HEK293 (cell line): ENCODE data around the gene METTL26.

ENCODE experiments used
- EGR2 ChIP-seq: fragments of 450-650 bp; formaldehyde crosslinking; IDR thresholded peaks from 2 replicates; pipeline ENCODE4 v1.5.1; 2016; ENCODE audit warnings: low read depth, missing biosample characterization, missing genetic modification characterization
- GLI2 ChIP-seq: fragments of 450-650 bp; formaldehyde crosslinking; IDR thresholded peaks from 2 replicates; pipeline ENCODE4; 2017; ENCODE audit warnings: missing biosample characterization, missing genetic modification characterization, low read depth, borderline replicate concordance
- IKZF3 ChIP-seq: fragments of 450-650 bp; IDR thresholded peaks from 2 replicates; pipeline ENCODE4 v1.5.0; 2018; ENCODE audit warnings: missing biosample characterization, mild to moderate bottlenecking, missing genetic modification characterization, moderate library complexity
- KLF7 ChIP-seq: fragments of 450-650 bp; formaldehyde crosslinking; IDR thresholded peaks from 2 replicates; pipeline ENCODE4 v1.5.1; 2016; ENCODE audit warnings: missing biosample characterization, missing genetic modification characterization, borderline replicate concordance
- MZF1 ChIP-seq: fragments of 450-650 bp; formaldehyde crosslinking; IDR thresholded peaks from 2 replicates; pipeline ENCODE4 v1.5.1; 2017; ENCODE audit warnings: missing biosample characterization, missing genetic modification characterization, borderline replicate concordance
- PBX3 ChIP-seq: sonication (generic); formaldehyde crosslinking; IDR thresholded peaks from 2 replicates; pipeline ENCODE4 v1.8.1; 2022; ENCODE audit warnings: mild to moderate bottlenecking, moderate library complexity, missing genetic modification reagents
- PRDM1 ChIP-seq: fragments of 450-650 bp; formaldehyde crosslinking; IDR thresholded peaks from 2 replicates; pipeline ENCODE4; 2016; ENCODE audit warnings: missing biosample characterization, missing genetic modification characterization
- REST ChIP-seq: fragments of 450-650 bp; formaldehyde crosslinking; IDR thresholded peaks from 2 replicates; pipeline ENCODE4 v1.5.1; 2016; ENCODE audit warnings: missing biosample characterization, missing genetic modification characterization
- TRIM28 ChIP-seq: IDR thresholded peaks from 2 replicates; pipeline ENCODE4 v1.6.1; 2011; ENCODE audit warnings: low read length, control low read depth, borderline replicate concordance
- WT1 ChIP-seq: fragments of 450-650 bp; formaldehyde crosslinking; IDR thresholded peaks from 2 replicates; pipeline ENCODE4 v1.5.1; 2016; ENCODE audit warnings: missing biosample characterization, missing genetic modification characterization
- ZBTB11 ChIP-seq: fragments of 450-650 bp; formaldehyde crosslinking; conservative IDR thresholded peaks from 2 replicates; pipeline ENCODE4 v1.5.1; 2016; ENCODE audit warnings: low read depth, missing biosample characterization, missing genetic modification characterization
- ZFP3 ChIP-seq: fragments of 450-650 bp; formaldehyde crosslinking; IDR thresholded peaks from 2 replicates; pipeline ENCODE4 v1.5.1; 2016; ENCODE audit warnings: low read depth, missing biosample characterization, missing genetic modification characterization
- ZNF157 ChIP-seq: fragments of 450-650 bp; formaldehyde crosslinking; IDR thresholded peaks from 2 replicates; pipeline ENCODE4 v1.5.1; 2016; ENCODE audit warnings: missing biosample characterization, missing genetic modification characterization
- ZNF18 ChIP-seq: fragments of 450-650 bp; formaldehyde crosslinking; IDR thresholded peaks from 2 replicates; pipeline ENCODE4 v1.5.1; 2016; ENCODE audit warnings: missing biosample characterization, missing genetic modification characterization
- ZNF214 ChIP-seq: fragments of 450-650 bp; formaldehyde crosslinking; IDR thresholded peaks from 2 replicates; pipeline ENCODE4 v1.5.1; 2017; ENCODE audit warnings: missing biosample characterization, mild to moderate bottlenecking, missing genetic modification characterization, borderline replicate concordance
- ZNF266 ChIP-seq: fragments of 450-650 bp; formaldehyde crosslinking; IDR thresholded peaks from 2 replicates; pipeline ENCODE4 v1.5.1; 2016; ENCODE audit warnings: missing biosample characterization, missing genetic modification characterization, low read depth
- ZNF280C ChIP-seq: fragments of 450-650 bp; formaldehyde crosslinking; IDR thresholded peaks from 2 replicates; pipeline ENCODE4 v1.5.1; 2016; ENCODE audit warnings: missing biosample characterization, missing genetic modification characterization
- ZNF302 ChIP-seq: fragments of 450-650 bp; formaldehyde crosslinking; IDR thresholded peaks from 2 replicates; pipeline ENCODE4 v1.5.1; 2016; ENCODE audit warnings: missing biosample characterization, missing genetic modification characterization, low read depth
- ZNF404 ChIP-seq: fragments of 450-650 bp; formaldehyde crosslinking; IDR thresholded peaks from 2 replicates; pipeline ENCODE4 v1.5.1; 2017; ENCODE audit warnings: missing biosample characterization, missing genetic modification characterization
- ZNF488 ChIP-seq: fragments of 450-650 bp; formaldehyde crosslinking; IDR thresholded peaks from 2 replicates; pipeline ENCODE4 v1.5.1; 2016; ENCODE audit warnings: missing biosample characterization, missing genetic modification characterization
- ZNF549 ChIP-seq: fragments of 450-650 bp; IDR thresholded peaks from 2 replicates; pipeline ENCODE4 v1.5.1; 2018; ENCODE audit warnings: missing biosample characterization, missing genetic modification characterization, mild to moderate bottlenecking, inconsistent platforms, moderate library complexity
- ZNF626 ChIP-seq: fragments of 450-650 bp; sonication (Bioruptor Pico); formaldehyde crosslinking; IDR thresholded peaks from 2 replicates; pipeline ENCODE4 v1.5.1; 2018; ENCODE audit warnings: missing biosample characterization, missing genetic modification characterization, inconsistent platforms
- ZNF658 ChIP-seq: fragments of 450-650 bp; formaldehyde crosslinking; IDR thresholded peaks from 2 replicates; pipeline ENCODE4; 2016; ENCODE audit warnings: missing biosample characterization, missing genetic modification characterization
- ZNF76 ChIP-seq: fragments of 450-650 bp; formaldehyde crosslinking; IDR thresholded peaks from 2 replicates; pipeline ENCODE4; 2016; ENCODE audit warnings: low read depth, missing biosample characterization, missing genetic modification characterization, borderline replicate concordance

Gene METTL26

GRCh38 chr16:592518-593306 is 43.4 kb downstream of the METTL26 start (continued):
- TF ChIP-seq ZNF76 (tag by site-specific recombination) (peak; percentile 27; the same call in 1 of the 2 replicates), ZNF266 (no peak), ZNF658 (tag by site-specific recombination) (no peak), TRIM28 (peak; percentile 60; the same call in 1 of the 2 replicates), IKZF3 (tag by site-specific recombination) (peak; percentile 74), ZNF488 (tag by site-specific recombination) (no peak), WT1 (no peak), ZNF626 (tag by site-specific recombination) (no peak), ZNF404 (tag by site-specific recombination) (no peak), PBX3 (CRISPR knock-in tag) (no peak), ZFP3 (tag by site-specific recombination) (no peak), REST (tag by site-specific recombination) (no peak), PRDM1 (no peak), ZBTB11 (tag by site-specific recombination) (no peak), ZNF157 (no peak), ZNF18 (no peak), ZNF280C (tag by site-specific recombination) (no peak), EGR2 (peak; percentile 89), ZNF214 (no peak), ZNF302 (no peak), MZF1 (tag by site-specific recombination) (no peak), GLI2 (tag by site-specific recombination) (no peak), KLF7 (tag by site-specific recombination) (no peak), ZNF549 (tag by site-specific recombination) (no peak)
